ENCODE measurements around the gene DYRK2. TPM values are rescaled to one million over a fixed set of nuclear protein-coding genes. Genes with fewer than 3 reads are reported as not detected.

The DYRK2 gene
- polyA plus RNA-seq, 3 donors from 2014 or later: 30.4 to 82.4 (median 45.1) TPM

DNA sequence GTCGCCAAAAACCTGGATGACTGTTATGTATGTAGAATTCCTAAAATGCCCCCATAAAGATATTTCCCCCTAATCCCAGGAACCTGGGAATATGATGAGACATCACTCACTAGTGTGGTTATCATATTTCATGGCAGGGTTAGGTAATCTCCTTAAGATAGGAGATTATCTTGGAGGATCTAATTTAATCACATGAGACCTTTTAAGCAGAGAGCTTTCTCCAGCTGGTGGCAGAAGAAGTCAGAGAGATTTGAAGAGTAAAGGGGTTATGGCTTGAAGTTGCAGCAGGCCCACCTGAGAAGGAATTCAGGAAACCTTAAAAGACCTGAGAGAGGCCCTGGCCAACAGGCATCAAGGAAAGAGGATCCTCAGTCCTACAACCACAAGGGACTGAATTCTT is 53.6 kb downstream of the DYRK2 start:
- Mint-ChIP-seq H3K4me3 (no peak overlapping the region), H3K27me3 (ENCODE audit: low read depth in 3 of 3) (peaks cover 0 to 5% (median 2%) of the 10 kb centered on the region in 3 donors), H3K36me3 (peaks cover 2 to 8% (median 4%) of the 10 kb centered on the region in 3 donors), H3K27ac (no peak overlapping the region), H3K9me3 (no peaks in the 10 kb centered on the region), H3K4me1 (peaks cover 28 to 30% of the 10 kb centered on the region in 2 donors)
- DNase-seq: no peak

DNA sequence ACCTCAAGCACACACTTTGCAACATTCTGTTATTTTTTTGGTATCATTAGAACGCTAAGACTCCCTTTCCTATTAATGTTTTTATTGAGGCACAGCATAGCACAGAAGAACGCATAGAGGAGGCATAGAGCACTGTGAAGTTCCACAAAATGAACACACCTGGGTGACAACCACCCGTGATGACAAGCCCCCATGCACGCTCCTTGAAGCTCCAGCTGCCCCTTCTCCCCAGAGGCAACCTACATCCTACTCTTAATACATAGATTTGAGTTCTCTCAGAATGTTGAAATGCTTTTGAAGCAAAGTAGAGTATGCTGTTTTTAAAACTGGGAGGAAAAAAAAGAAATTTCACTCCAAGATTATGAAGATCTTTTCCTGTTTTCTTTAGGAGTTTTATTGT is 55.5 kb downstream of the DYRK2 start:
- Mint-ChIP-seq H3K36me3 (peaks cover 2 to 8% (median 4%) of the 10 kb centered on the region in 3 donors), H3K4me3 (no peak overlapping the region), H3K27ac (no peak overlapping the region), H3K4me1 (peaks cover 10 to 11% of the 10 kb centered on the region in 2 donors), H3K27me3 (ENCODE audit: low read depth in 3 of 3) (peaks cover 0 to 5% (median 4%) of the 10 kb centered on the region in 3 donors), H3K9me3 (no peaks in the 10 kb centered on the region)
- DNase-seq: no peak

DNA sequence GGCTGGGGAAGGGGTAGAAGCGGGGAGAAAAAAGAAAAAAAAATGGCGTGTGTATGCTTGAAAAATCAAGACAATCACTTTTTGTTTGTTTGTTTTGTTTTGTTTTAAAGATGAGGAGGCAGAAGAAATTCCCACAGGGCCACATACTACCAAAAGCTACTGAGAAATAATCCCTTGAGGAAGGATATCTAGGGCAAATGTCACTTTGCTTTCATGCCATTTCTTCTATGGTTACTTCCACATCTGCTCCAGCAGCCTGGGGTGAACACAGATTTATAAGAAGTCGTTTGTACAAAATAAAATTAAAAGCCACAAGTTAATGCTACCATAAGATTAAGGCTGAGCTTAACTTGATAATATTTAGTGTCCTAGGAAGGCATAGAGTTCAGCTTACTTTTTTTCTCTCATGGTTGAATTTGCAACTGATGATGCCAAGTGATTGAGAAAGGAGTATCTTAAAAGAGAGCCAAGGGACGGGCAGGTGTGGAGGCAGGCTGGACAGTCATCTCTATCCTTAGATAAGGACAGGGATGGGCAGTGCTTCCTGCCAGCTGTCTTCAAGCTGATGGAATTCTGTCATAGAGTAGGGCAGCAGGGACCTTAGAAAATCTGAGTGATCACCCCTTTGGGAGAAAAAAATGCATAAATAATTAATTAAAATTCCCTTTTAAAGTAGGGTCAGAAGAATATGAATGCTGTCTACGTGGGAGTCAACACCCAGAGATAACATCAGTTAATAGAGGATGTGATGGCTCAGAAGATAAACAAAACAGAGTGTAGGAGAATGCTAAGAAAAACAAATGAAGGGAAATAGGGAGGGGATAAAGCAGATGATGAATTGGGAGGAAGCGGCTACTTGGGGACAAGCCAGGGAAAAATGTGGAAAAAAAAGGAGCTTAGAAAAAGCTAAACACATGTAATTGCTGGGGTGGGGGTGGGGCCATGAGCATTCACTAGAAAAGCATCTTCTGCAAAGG is 57.1 kb downstream of the DYRK2 start:
- H3K4me1 Mint-ChIP-seq: no peaks in the 10 kb centered on the region
- H3K27me3 Mint-ChIP-seq (ENCODE audit: low read depth in 3 of 3): peaks cover 0 to 5% (median 4%) of the 10 kb centered on the region in 3 donors
- no peak overlapping the region for H3K4me3 Mint-ChIP-seq
- H3K27ac Mint-ChIP-seq: peak overlapping the region in 1 of 6 donors; percentile 31
- no peaks in the 10 kb centered on the region for H3K9me3 Mint-ChIP-seq
- DNase-seq: no peak
- H3K36me3 Mint-ChIP-seq: peaks cover 2 to 8% (median 5%) of the 10 kb centered on the region in 3 donors

DNA sequence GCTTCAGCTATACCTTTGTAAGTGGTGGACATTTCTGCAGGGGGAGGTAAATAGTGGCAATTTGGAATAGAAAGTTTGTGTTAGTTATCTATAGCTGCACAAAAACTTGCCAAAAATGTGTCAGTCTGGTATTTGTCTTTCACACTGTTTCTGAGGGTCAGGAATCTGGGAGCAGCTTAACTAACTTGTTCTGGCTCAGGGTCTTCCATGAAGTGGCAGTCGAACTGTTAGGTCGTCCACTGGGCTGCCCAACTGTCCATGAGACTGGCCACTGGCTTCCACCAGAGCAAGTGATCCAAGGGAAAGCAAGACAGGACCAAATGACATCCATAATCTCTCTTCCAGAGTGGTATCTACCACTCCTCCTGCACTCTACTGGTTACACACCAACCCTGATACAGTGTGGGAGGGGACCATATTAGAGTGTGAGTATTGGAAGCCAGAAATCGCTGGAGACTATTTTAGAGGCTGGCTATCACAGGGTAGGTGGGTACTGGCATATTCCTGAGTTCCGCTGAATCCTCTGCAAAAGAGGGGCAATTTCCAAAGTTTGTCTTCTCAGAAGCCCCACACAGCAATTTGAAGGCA is 60.9 kb downstream of the DYRK2 start:
- Mint-ChIP-seq H3K9me3 (no peaks in the 10 kb centered on the region), H3K36me3 (peaks cover 4 to 11% (median 9%) of the 10 kb centered on the region in 3 donors), H3K27me3 (ENCODE audit: low read depth in 3 of 3) (peaks cover 0 to 4% (median 3%) of the 10 kb centered on the region in 3 donors), H3K4me1 (no peaks in the 10 kb centered on the region), H3K4me3 (no peak overlapping the region), H3K27ac (no peak overlapping the region)
- DNase-seq: no peak

DNA sequence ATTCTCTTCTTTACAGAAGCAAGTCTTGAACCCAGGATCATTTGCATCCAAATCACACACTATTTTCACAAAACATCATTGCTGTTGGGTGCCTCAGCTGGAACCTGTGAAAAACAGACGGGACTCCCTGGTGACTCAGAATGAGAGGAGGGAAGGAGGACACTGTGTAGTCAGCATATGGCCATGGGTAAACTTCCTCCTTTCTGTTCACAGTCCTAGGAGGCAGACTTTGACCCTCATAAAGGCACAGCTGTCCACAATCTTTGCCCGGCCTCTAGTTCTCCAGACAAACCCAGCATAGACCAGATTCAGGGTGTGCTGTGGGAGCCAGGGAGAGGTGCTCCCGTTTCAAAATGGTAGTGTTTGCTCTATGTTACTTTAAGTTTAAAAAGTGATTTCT is 62.0 kb downstream of the DYRK2 start:
- no peaks in the 10 kb centered on the region for H3K9me3 Mint-ChIP-seq
- H3K27ac Mint-ChIP-seq: no peak overlapping the region

DNA sequence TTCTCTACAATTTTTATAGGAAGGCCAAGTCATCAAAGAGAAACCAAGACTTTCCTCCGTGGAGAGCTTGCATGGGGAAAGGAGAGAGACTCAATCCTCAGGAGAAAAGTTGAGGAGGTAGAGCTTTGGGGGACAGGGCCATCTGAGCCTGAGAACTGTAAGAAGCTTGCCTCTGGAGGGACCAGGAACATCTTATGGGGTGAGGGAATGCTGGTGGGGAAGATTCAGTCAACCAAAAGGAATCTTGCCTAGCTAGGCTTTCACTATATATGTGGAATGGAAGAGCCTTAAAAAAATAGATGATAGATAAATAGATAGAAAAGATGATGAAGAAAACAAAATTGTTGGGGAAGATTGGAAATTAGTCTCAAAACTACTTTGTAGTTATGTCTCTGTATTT is 63.5 kb downstream of the DYRK2 start:
- no peak overlapping the region for H3K27ac Mint-ChIP-seq
- no peaks in the 10 kb centered on the region for H3K4me1 Mint-ChIP-seq
- H3K4me3 Mint-ChIP-seq: no peak overlapping the region
- DNase-seq: no peak
- H3K9me3 Mint-ChIP-seq: no peaks in the 10 kb centered on the region
- H3K27me3 Mint-ChIP-seq (ENCODE audit: low read depth in 3 of 3): peaks cover 0 to 2% (median 2%) of the 10 kb centered on the region in 3 donors
- H3K36me3 Mint-ChIP-seq: peaks cover 4 to 8% (median 5%) of the 10 kb centered on the region in 3 donors

More for the DNA sequence above, 62.0 kb downstream of the DYRK2 start:
- Mint-ChIP-seq H3K36me3 (peaks cover 4 to 8% (median 5%) of the 10 kb centered on the region in 3 donors), H3K4me3 (no peak overlapping the region), H3K4me1 (no peaks in the 10 kb centered on the region), H3K27me3 (ENCODE audit: low read depth in 3 of 3) (peaks cover 0 to 2% (median 0%) of the 10 kb centered on the region in 3 donors)
- DNase-seq: no peak

DNA sequence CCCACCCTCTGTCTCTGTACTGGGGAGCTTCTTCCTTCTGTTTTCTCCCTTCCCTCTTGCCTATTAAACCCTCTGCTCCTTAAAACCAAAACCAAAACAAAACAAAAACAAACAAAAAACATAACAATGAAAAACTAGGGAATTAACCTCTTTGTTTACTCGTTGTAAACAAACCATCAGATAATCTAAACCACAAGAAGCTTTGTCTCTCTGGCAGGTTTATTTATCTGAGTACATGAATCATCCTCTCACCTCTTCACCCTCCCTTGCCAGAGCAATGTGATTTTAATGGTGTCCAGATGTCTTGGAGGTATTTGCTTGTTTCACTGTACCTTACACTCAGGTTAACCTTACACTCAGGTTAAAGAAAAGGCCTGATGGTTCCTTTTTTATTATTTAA is 66.1 kb downstream of the DYRK2 start:
- H3K27me3 Mint-ChIP-seq (ENCODE audit: low read depth in 3 of 3): peaks cover 0 to 3% (median 3%) of the 10 kb centered on the region in 3 donors
- H3K27ac Mint-ChIP-seq: no peak overlapping the region
- H3K4me3 Mint-ChIP-seq: no peak overlapping the region
- peaks cover 4 to 8% (median 5%) of the 10 kb centered on the region in 3 donors for H3K36me3 Mint-ChIP-seq
- H3K4me1 Mint-ChIP-seq: no peaks in the 10 kb centered on the region
- no peak for DNase-seq
- peaks cover 0 to 2% (median 0%) of the 10 kb centered on the region in 6 donors for H3K9me3 Mint-ChIP-seq
